H1 (cell line): ENCODE results near the gene MYL7. TPM values are rescaled to one million over a fixed set of nuclear protein-coding genes. Genes with fewer than 3 reads are reported as not detected.
A peak's percentile ranks its signal among the peaks of the same experiment; 100 is the strongest.

Source experiments
- CTCF ChIA-PET: fragments of 300-600 bp; sonication (Branson Sonifier 250); formaldehyde crosslinking; loops from one replicate; lab custom pipeline; 2021; ENCODE audit not compliant: partially characterized antibody; lab: Charles Lee
- POLR2A ChIA-PET: fragments of 300-600 bp; sonication (Branson Sonifier 250); formaldehyde crosslinking; loops from one replicate; lab custom pipeline; 2021; ENCODE audit warnings: inconsistent platforms; ENCODE audit not compliant: partially characterized antibody; lab: Charles Lee
- DNase-seq, 2 experiments: peaks; one replicate each; pipeline versions ENCODE4 v3.0.0 to v3.0.0-alpha.2; 2010 to 2022; ENCODE audit warnings: low spot score in 2 of 2, low read depth in 1 of 2, mixed read lengths in 1 of 2
- FAIRE-seq: peaks from 2 replicates; lab custom pipeline; 2011; peaks lifted over from hg19 to GRCh38; lab: Jason Lieb, UNC
- H2AFZ ChIP-seq: 2 replicates; pipeline ENCODE4 v1.8.1; 2012; ENCODE audit warnings: low read length, inconsistent platforms
- H2AK5ac ChIP-seq: 2 replicates; pipeline ENCODE4 v1.6.1; 2013; ENCODE audit warnings: low read depth, low read length
- H2BK120ac ChIP-seq: replicated peaks from 2 replicates; pipeline ENCODE3; 2013; ENCODE audit warnings: low read depth, low read length, inconsistent platforms
- H2BK12ac ChIP-seq: 2 replicates; pipeline ENCODE4 v1.6.1; 2013; ENCODE audit warnings: low read depth, low read length
- H2BK15ac ChIP-seq: 2 replicates; pipeline ENCODE4 v1.6.1; 2013; ENCODE audit warnings: low read length
- H2BK20ac ChIP-seq: 2 replicates; pipeline ENCODE4 v1.6.1; 2013; ENCODE audit warnings: low read length
- H2BK5ac ChIP-seq: 2 replicates; pipeline ENCODE4 v1.6.1; 2013; ENCODE audit warnings: low read depth, low read length
- H3K14ac ChIP-seq: 2 replicates; pipeline ENCODE4 v1.6.1; 2013; ENCODE audit warnings: inconsistent platforms; ENCODE audit not compliant: insufficient read length
- H3K18ac ChIP-seq: 2 replicates; pipeline ENCODE4 v1.6.1; 2013; ENCODE audit warnings: low read length; ENCODE audit errors: extremely low read depth
- H3K23ac ChIP-seq: 2 replicates; pipeline ENCODE4 v1.6.1; 2013; ENCODE audit warnings: inconsistent platforms; ENCODE audit not compliant: insufficient read length
- H3K23me2 ChIP-seq: 2 replicates; pipeline ENCODE4 v1.6.1; 2013; ENCODE audit warnings: low read depth, low read length
- H3K27ac ChIP-seq: 2 replicates; pipeline ENCODE4 v1.6.1; 2011; ENCODE audit warnings: low read depth, low read length, inconsistent platforms
- H3K27me3 ChIP-seq, 4 experiments: replicated peaks in 1 of 4; 1 replicate in 1 of 4; 2 replicates in 3 of 4; pipeline versions ENCODE4 v1.6.1 to v1.8.1; 2011 to 2013; ENCODE audit warnings: low read length in 3 of 4, mild to moderate bottlenecking in 3 of 4, inconsistent platforms in 2 of 4, mixed read lengths in 2 of 4, moderate library complexity in 1 of 4; ENCODE audit not compliant: control insufficient read depth in 3 of 4, insufficient read depth in 3 of 4; ENCODE audit errors: extremely low read depth in 1 of 4
- H3K36me3 ChIP-seq, 4 experiments: 2 replicates each; pipeline versions ENCODE4 v1.6.1 to v1.8.1; 2011 to 2013; ENCODE audit warnings: mild to moderate bottlenecking in 4 of 4, low read length in 3 of 4, moderate library complexity in 2 of 4, control low read depth in 1 of 4, inconsistent platforms in 1 of 4; ENCODE audit not compliant: insufficient read depth in 4 of 4, control insufficient read depth in 2 of 4
- H3K4ac ChIP-seq: replicated peaks from 2 replicates; pipeline ENCODE3; 2013; ENCODE audit warnings: low read length, low read depth, mixed read lengths, inconsistent platforms; ENCODE audit not compliant: insufficient read length
- H3K4me1 ChIP-seq, 4 experiments: replicated peaks in 1 of 4; 1 replicate in 1 of 4; 2 replicates in 3 of 4; pipeline versions ENCODE4 v1.6.1 to v1.8.1; 2011 to 2013; ENCODE audit warnings: low read length in 3 of 4, inconsistent platforms in 2 of 4, mixed read lengths in 1 of 4; ENCODE audit not compliant: insufficient read depth in 4 of 4, control insufficient read depth in 3 of 4
- H3K4me2 ChIP-seq, 2 experiments: 2 replicates each; pipeline versions ENCODE4 v1.6.1 to v1.8.1; 2011 to 2013; ENCODE audit warnings: low read depth in 2 of 2, low read length in 2 of 2, control low read depth in 1 of 2, inconsistent platforms in 1 of 2, mild to moderate bottlenecking in 1 of 2; ENCODE audit not compliant: insufficient read depth in 1 of 2
- H3K4me3 ChIP-seq, 4 experiments: fragments of 200-600, 300-600 bp in 1 of 4; sonication (generic), shearing (Covaris generic), sonication (Bioruptor Twin) in 1 of 4; 2 replicates each; pipeline versions ENCODE4 v1.5.1 to v1.8.1; 2011 to 2016; ENCODE audit warnings: low read length in 4 of 4, low read depth in 3 of 4, control low read depth in 2 of 4, inconsistent platforms in 2 of 4, mild to moderate bottlenecking in 2 of 4, mixed read lengths in 1 of 4, moderate library complexity in 1 of 4; ENCODE audit not compliant: insufficient read depth in 2 of 4; ENCODE audit errors: extremely low read depth in 1 of 4
- H3K56ac ChIP-seq: replicated peaks from 2 replicates; pipeline ENCODE3; 2013; ENCODE audit warnings: low read depth, mild to moderate bottlenecking, mixed read lengths, low read length, inconsistent platforms; ENCODE audit not compliant: insufficient read length
- H3K79me1 ChIP-seq: 2 replicates; pipeline ENCODE4 v1.6.1; 2013; ENCODE audit warnings: low read depth, low read length, control low read depth
- H3K79me2 ChIP-seq, 2 experiments: 2 replicates each; pipeline versions ENCODE4 v1.6.1 to v1.8.1; 2012 to 2013; ENCODE audit warnings: low read length in 2 of 2, mild to moderate bottlenecking in 2 of 2, inconsistent platforms in 1 of 2; ENCODE audit not compliant: insufficient read depth in 2 of 2, control insufficient read depth in 1 of 2
- H3K9ac ChIP-seq, 4 experiments: replicated peaks in 1 of 4; 1 replicate in 1 of 4; 2 replicates in 3 of 4; pipeline versions ENCODE4 v1.6.1 to v1.8.1; 2011 to 2013; ENCODE audit warnings: low read depth in 3 of 4, low read length in 3 of 4, control low read depth in 2 of 4, mild to moderate bottlenecking in 2 of 4, moderate library complexity in 2 of 4, inconsistent platforms in 1 of 4; ENCODE audit errors: extremely low read depth in 1 of 4
- H3K9me3 ChIP-seq, 2 experiments: 2 replicates each; pipeline versions ENCODE4 v1.6.1 to v1.8.1; 2012 to 2013; ENCODE audit warnings: mild to moderate bottlenecking in 2 of 2, moderate library complexity in 2 of 2, control low read depth in 1 of 2, inconsistent platforms in 1 of 2, low read depth in 1 of 2, low read length in 1 of 2, mixed read lengths in 1 of 2; ENCODE audit not compliant: insufficient read depth in 2 of 2
- H4K20me1 ChIP-seq, 2 experiments: replicated peaks in 1 of 2; 2 replicates each; pipeline versions ENCODE3 to v1.8.1; 2011 to 2013; ENCODE audit warnings: inconsistent platforms in 2 of 2, low read length in 2 of 2, mild to moderate bottlenecking in 1 of 2; ENCODE audit not compliant: insufficient read depth in 2 of 2, control insufficient read depth in 1 of 2
- H4K5ac ChIP-seq: 2 replicates; pipeline ENCODE4 v1.6.1; 2013; ENCODE audit warnings: low read length, low read depth, mixed read lengths, inconsistent platforms; ENCODE audit not compliant: insufficient read length
- H4K8ac ChIP-seq: 2 replicates; pipeline ENCODE4 v1.8.0; 2013; ENCODE audit warnings: mild to moderate bottlenecking, moderate library complexity, low read length, inconsistent platforms; ENCODE audit not compliant: insufficient read depth; ENCODE audit errors: extremely low read depth
- H4K91ac ChIP-seq: replicated peaks from 2 replicates; pipeline ENCODE3; 2013; ENCODE audit warnings: low read length, mixed read lengths, inconsistent platforms; ENCODE audit not compliant: insufficient read length
- CBX8 ChIP-seq: fragments of 300-800, 300-1000 bp; sonication (generic); IDR thresholded peaks from 2 replicates; pipeline ENCODE4 v1.7.1; 2016; ENCODE audit warnings: low read depth, low read length, borderline replicate concordance
- CREB1 ChIP-seq: IDR thresholded peaks from 2 replicates; pipeline ENCODE4 v1.6.1; 2012; ENCODE audit warnings: inconsistent platforms
- HDAC6 ChIP-seq: IDR thresholded peaks from one replicate; pipeline ENCODE4 v1.7.1; 2012; ENCODE audit warnings: low read depth, mild to moderate bottlenecking, inconsistent platforms, low read length, moderate library complexity
- JUND ChIP-seq: IDR thresholded peaks from 2 replicates; pipeline ENCODE4 v1.6.1; 2011; ENCODE audit warnings: mild to moderate bottlenecking, improper control_type of control experiment, low read length
- POLR2AphosphoS5 ChIP-seq: IDR thresholded peaks from 2 replicates; pipeline ENCODE4 v1.6.1; 2011; ENCODE audit warnings: low read depth, low read length
- RBBP5 ChIP-seq: IDR thresholded peaks from 2 replicates; pipeline ENCODE4 v1.7.1; 2012; ENCODE audit warnings: low read depth, mild to moderate bottlenecking, inconsistent platforms, low read length, moderate library complexity, borderline replicate concordance
- RNF2 ChIP-seq: fragments of 200-900, 300-1000 bp; sonication (generic); IDR thresholded peaks from 2 replicates; pipeline ENCODE4 v1.7.1; 2016; ENCODE audit warnings: borderline replicate concordance, low read depth, mild to moderate bottlenecking, antibody characterized with exemption, low read length; ENCODE audit not compliant: poor library complexity, severe bottlenecking; ENCODE audit errors: missing control alignments
- SUZ12 ChIP-seq: fragments of 200-600 bp; sonication (generic); IDR thresholded peaks from 2 replicates; pipeline ENCODE4 v1.6.1; 2012; ENCODE audit warnings: mild to moderate bottlenecking, inconsistent platforms, low read length, moderate library complexity, mixed read lengths
- TCF12 ChIP-seq: IDR thresholded peaks from 2 replicates; pipeline ENCODE4 v1.6.1; 2011; ENCODE audit warnings: low read depth, mild to moderate bottlenecking, low read length
- USF2 ChIP-seq: IDR thresholded peaks from 2 replicates; pipeline ENCODE4 v1.6.1; 2011; ENCODE audit warnings: low read length, improper control_type of control experiment
- YY1 ChIP-seq: IDR thresholded peaks from 2 replicates; pipeline ENCODE4 v1.6.1; 2011; ENCODE audit warnings: low read depth, mild to moderate bottlenecking, low read length
- WGBS, 2 experiments: shearing (Covaris generic) in 1 of 2; methylation state at CpG; one replicate each; pipeline versions ENCODE4 v1.1.6 to v1.1.7; 2013 to 2015; ENCODE audit warnings: low lambda C conversion rate in 2 of 2, mixed read lengths in 2 of 2, inconsistent platforms in 1 of 2, low coverage in 1 of 2, missing lambda C conversion rate in 1 of 2; ENCODE audit not compliant: insufficient replicate concordance in 2 of 2, insufficient coverage in 1 of 2, insufficient read length in 1 of 2; ENCODE audit errors: extremely low coverage in 1 of 2, missing lambda C conversion rate in 1 of 2; 5-methylcytosine and 5-hydroxymethylcytosine counted together
- polyA plus RNA-seq, 7 experiments: library from polyadenylated mRNA; depleted of rRNA in 3 of 7; stranded (reverse) in 5 of 7; unstranded in 2 of 7; fragments of >200 nt in 5 of 7; fragments of 200-250 nt in 2 of 7; gene quantifications; 1 replicate in 5 of 7; 2 replicates in 1 of 7; 4 replicates in 1 of 7; pipeline versions ENCODE4 v1.2.1 to v1.2.3, GENCODE V29; 2011 to 2013; ENCODE audit warnings: missing spikeins in 2 of 7, mixed read lengths in 2 of 7
- total RNA-seq: library from RNA; stranded (reverse); fragmentation: NEBNext Ultra II Directional; extraction: Animal tissue kit (Norgen Biotek cat#: 25700); gene quantifications from 2 replicates; pipeline ENCODE4 v1.2.1, GENCODE V29; 2021

Gene MYL7
- total and polyA plus RNA-seq, 2 of the 8 experiments (the other 6 are each of a cell fraction or from before 2014, with no cell fraction given), result 3.3 to 3.4 TPM

- Histone ChIP-seq H3K27me3 (peaks cover 0 to 4% (median 0%) of the 10 kb centered on the region in 4 experiments; a peak in 3 of 7 replicates), H3K23me2 (peaks cover 9% of the 10 kb centered on the region), H3K56ac (no peak overlapping the region), H2BK12ac (no peak overlapping the region), H2BK20ac (no peak overlapping the region), H3K79me2 (peaks cover 3 to 16% of the 10 kb centered on the region in 2 experiments; a peak in 3 of 4 replicates), H4K20me1 (peaks cover 4 to 6% of the 10 kb centered on the region in 2 experiments), H3K9ac (no peak overlapping the region), H4K91ac (no peak overlapping the region), H3K27ac (no peak overlapping the region), H3K18ac (no peak overlapping the region), H2BK5ac (no peak overlapping the region), H2AFZ (no peak overlapping the region), H2BK15ac (no peak overlapping the region), H3K4me1 (peaks cover 0 to 7% (median 3%) of the 10 kb centered on the region in 4 experiments; a peak in 4 of 7 replicates), H3K14ac (no peak overlapping the region), H3K4me2 (peak overlapping the region; percentile 23 to 79; a peak in 2 of 4 replicates), H4K5ac (no peak overlapping the region), H3K79me1 (peaks cover 10% of the 10 kb centered on the region), H3K9me3 (no peaks in the 10 kb centered on the region), H3K23ac (no peak overlapping the region), H3K4ac (no peak overlapping the region), H3K36me3 (peaks cover 10 to 44% (median 19%) of the 10 kb centered on the region in 4 experiments; a peak in 7 of 8 replicates), H2AK5ac (peak overlapping the region; percentile 4; the same call in 1 of the 2 replicates), H2BK120ac (no peak overlapping the region), H3K4me3 (peak overlapping the region in 1 of 4 experiments; percentile 77; a peak in 2 of 8 replicates), H4K8ac (no peak overlapping the region)
- CTCF ChIA-PET, result interaction anchor here (1.0 to 6.2 kb wide), 8 partner anchors 9 to 102 kb away, joined by 3 to 27 read pairs (median 4); no protein-coding TSS in a partner anchor
- POLR2A ChIA-PET, result interaction anchor here (0.9 to 5.4 kb wide), 9 partner anchors 10 to 50 kb away, joined by 3 to 50 read pairs (median 9); no protein-coding TSS in a partner anchor
- FAIRE-seq, result no peak
- 91% methylated on average over 12 of the region's 12 CpGs; no CpG with 5 or more reads in 1 of the 2 experiments for WGBS, 2 experiments
- DNase-seq, result no peak
- no peak for TF ChIP-seq JUND
- no peak for TF ChIP-seq YY1
- TF ChIP-seq CREB1, result no peak
- no peak for TF ChIP-seq TCF12
- TF ChIP-seq RNF2, result no peak
- no peak for TF ChIP-seq RBBP5
- no peak for TF ChIP-seq SUZ12
- no peak for TF ChIP-seq POLR2AphosphoS5
- TF ChIP-seq USF2, result no peak
- TF ChIP-seq HDAC6, result no peak
- no peak for TF ChIP-seq CBX8
These were observed 19.2 kb downstream of the MYL7 start for GRCh38 chr7:44121761-44122420.
